Caco-2 (cell line): ENCODE results near the gene UBALD1. TPM values are rescaled to one million over a fixed set of nuclear protein-coding genes. Genes with fewer than 3 reads are reported as not detected.

Source experiments
- BruUV-seq: library from RNA; stranded (reverse); fragments of 400-500 nt; replicated peaks from 2 replicates; lab custom pipeline; 2021; lab: Mats Ljungman, UMichigan
- CTCF ChIA-PET: fragments of 300-600 bp; sonication (Branson Sonifier 250); formaldehyde crosslinking; loops from one replicate; lab custom pipeline; 2022; ENCODE audit warnings: antibody characterized with exemption; lab: Charles Lee
- POLR2A ChIA-PET: fragments of 300-600 bp; sonication (Branson Sonifier 250); formaldehyde crosslinking; loops from one replicate; lab custom pipeline; 2022; ENCODE audit warnings: antibody characterized with exemption; lab: Charles Lee
- DNase-seq, 2 experiments: peaks; one replicate each; pipeline versions ENCODE4 v3.0.0 to v3.0.0-alpha.2; 2020 to 2022
- H3K27me3 ChIP-seq: replicated peaks from 2 replicates; pipeline ENCODE4 v1.6.0; 2011; ENCODE audit warnings: low read length; ENCODE audit not compliant: control insufficient read depth, insufficient read depth
- H3K36me3 ChIP-seq: 2 replicates; pipeline ENCODE4 v1.5.1; 2011; ENCODE audit warnings: low read length; ENCODE audit not compliant: control insufficient read depth, insufficient read depth
- H3K4me1 ChIP-seq: fragments of 250-450 bp; sonication (Bioruptor Pico); 2 replicates; pipeline ENCODE4 v1.5.1; 2020; ENCODE audit warnings: mild to moderate bottlenecking
- H3K4me3 ChIP-seq: 2 replicates; pipeline ENCODE4 v1.5.1; 2011; ENCODE audit warnings: low read depth, mild to moderate bottlenecking, control low read depth, low read length
- H3K9me3 ChIP-seq: fragments of 250-450 bp; sonication (Bioruptor Pico); 2 replicates; pipeline ENCODE4 v1.5.1; 2020; ENCODE audit warnings: mild to moderate bottlenecking, moderate library complexity
- H3K27ac Mint-ChIP-seq: one replicate; pipeline ENCODE4 v1.8.0; 2022; ENCODE audit warnings: mixed read lengths; ENCODE audit not compliant: unreplicated experiment
- H3K27me3 Mint-ChIP-seq: one replicate; pipeline ENCODE4 v1.8.0; 2022; ENCODE audit warnings: mixed read lengths; ENCODE audit not compliant: insufficient read depth, unreplicated experiment
- H3K36me3 Mint-ChIP-seq: one replicate; pipeline ENCODE4 v1.8.0; 2022; ENCODE audit warnings: mild to moderate bottlenecking, mixed read lengths; ENCODE audit not compliant: insufficient read depth, unreplicated experiment
- H3K4me1 Mint-ChIP-seq: one replicate; pipeline ENCODE4 v1.8.0; 2022; ENCODE audit warnings: low read depth, mixed read lengths; ENCODE audit not compliant: unreplicated experiment
- H3K4me3 Mint-ChIP-seq: one replicate; pipeline ENCODE4 v1.8.0; 2022; ENCODE audit warnings: mild to moderate bottlenecking, moderate library complexity, mixed read lengths; ENCODE audit not compliant: unreplicated experiment
- H3K9me3 Mint-ChIP-seq: one replicate; pipeline ENCODE4 v1.8.0; 2022; ENCODE audit warnings: mixed read lengths; ENCODE audit not compliant: unreplicated experiment
- CTCF ChIP-seq, 2 experiments: fragments of 200-600 bp in 1 of 2; IDR thresholded peaks; 1 replicate in 1 of 2; 2 replicates in 1 of 2; pipeline versions ENCODE4 v1.5.1 to v1.8.0; 2011 to 2022; ENCODE audit warnings: antibody characterized with exemption in 1 of 2, control low read depth in 1 of 2, inconsistent platforms in 1 of 2, low read depth in 1 of 2, low read length in 1 of 2, mild to moderate bottlenecking in 1 of 2, moderate library complexity in 1 of 2; ENCODE audit not compliant: insufficient read depth in 1 of 2, severe bottlenecking in 1 of 2, unreplicated experiment in 1 of 2
- intact Hi-C: fragments of 100-400 bp; cut with micrococcal nuclease; formaldehyde crosslinking; loops from one replicate; pipeline ENCODE4 v1.10.0; 2022; ENCODE audit not compliant: unreplicated experiment
- total RNA-seq: library from RNA; stranded (reverse); gene quantifications from 2 replicates; pipeline ENCODE4 v1.2.3, GENCODE V29; 2022

The UBALD1 gene
- total RNA-seq, 1 experiment from 2014 or later = 32.4 TPM

GRCh38 chr16:4661661-4662060 lies 47.0 kb upstream of the UBALD1 start:
- no peak for TF ChIP-seq CTCF (IDR thresholded peaks at IDR 0.05; ENCODE audit: insufficient read depth in 1 of 2, low read depth in 1 of 2, low read length in 1 of 2, severe bottlenecking in 1 of 2, unreplicated experiment in 1 of 2)
- Histone ChIP-seq H3K9me3 (no peaks in the 10 kb centered on the region), H3K4me3 (no peak overlapping the region), H3K36me3 (peaks cover 2% of the 10 kb centered on the region; the same call in 1 of the 2 replicates), H3K27me3 (no peaks in the 10 kb centered on the region), H3K4me1 (peaks cover 13% of the 10 kb centered on the region; the same call in 1 of the 2 replicates)
- intact Hi-C loops = no loop called here
- peaks cover 28% of the 10 kb centered on the region for H3K36me3 Mint-ChIP-seq
- DNase-seq = no peak
- H3K4me1 Mint-ChIP-seq = no peaks in the 10 kb centered on the region
- ChIA-PET CTCF (no interaction called here), POLR2A (no interaction called here)
- no TSS peak for BruUV-seq
- H3K27me3 Mint-ChIP-seq = no peaks in the 10 kb centered on the region
- no peak overlapping the region for H3K4me3 Mint-ChIP-seq
- H3K9me3 Mint-ChIP-seq = no peaks in the 10 kb centered on the region
- H3K27ac Mint-ChIP-seq = no peak overlapping the region

- no peak overlapping the region for H3K27ac Mint-ChIP-seq
- Histone ChIP-seq H3K27me3 (no peaks in the 10 kb centered on the region), H3K9me3 (no peaks in the 10 kb centered on the region), H3K4me1 (peaks cover 13% of the 10 kb centered on the region; the same call in 1 of the 2 replicates), H3K36me3 (peaks cover 2% of the 10 kb centered on the region; the same call in 1 of the 2 replicates), H3K4me3 (no peak overlapping the region)
- no peak overlapping the region for H3K4me3 Mint-ChIP-seq
- no TSS peak for BruUV-seq
- DNase-seq = no peak
- POLR2A ChIA-PET = no interaction called here
- no peaks in the 10 kb centered on the region for H3K4me1 Mint-ChIP-seq
- no peaks in the 10 kb centered on the region for H3K27me3 Mint-ChIP-seq
- no peaks in the 10 kb centered on the region for H3K9me3 Mint-ChIP-seq
- CTCF ChIA-PET = no interaction called here
- intact Hi-C loops = no loop called here
- no peak for TF ChIP-seq CTCF (IDR thresholded peaks at IDR 0.05; ENCODE audit: insufficient read depth in 1 of 2, low read depth in 1 of 2, low read length in 1 of 2, severe bottlenecking in 1 of 2, unreplicated experiment in 1 of 2)
- peaks cover 30% of the 10 kb centered on the region for H3K36me3 Mint-ChIP-seq
Observed at GRCh38 chr16:4660454-4661007, 45.8 kb upstream of the UBALD1 start.

- Mint-ChIP-seq H3K27ac (no peak overlapping the region), H3K9me3 (no peaks in the 10 kb centered on the region), H3K36me3 (peaks cover 27% of the 10 kb centered on the region), H3K4me1 (peaks cover 1% of the 10 kb centered on the region), H3K4me3 (no peak overlapping the region), H3K27me3 (no peaks in the 10 kb centered on the region)
- Histone ChIP-seq H3K27me3 (no peaks in the 10 kb centered on the region), H3K36me3 (peaks cover 2% of the 10 kb centered on the region; the same call in 1 of the 2 replicates), H3K4me3 (no peak overlapping the region), H3K4me1 (peaks cover 14% of the 10 kb centered on the region), H3K9me3 (no peaks in the 10 kb centered on the region)
- POLR2A ChIA-PET = no interaction called here
- BruUV-seq = no TSS peak
- CTCF ChIA-PET = no interaction called here
- no peak for DNase-seq
- TF ChIP-seq CTCF (IDR thresholded peaks at IDR 0.05; ENCODE audit: insufficient read depth in 1 of 2, low read depth in 1 of 2, low read length in 1 of 2, severe bottlenecking in 1 of 2, unreplicated experiment in 1 of 2) = no peak
- intact Hi-C loops = no loop called here
Observed at GRCh38 chr16:4659363-4660353, 45.0 kb upstream of the UBALD1 start.
